MM.1S (cell line): ENCODE results near the gene ERCC3.

Source experiments
- EZH2 ChIP-seq: fragments of 300-600 bp; sonication (generic); optimal IDR thresholded peaks from 2 replicates; pipeline ENCODE3; 2017; ENCODE audit warnings: low read depth, mild to moderate bottlenecking, antibody characterized with exemption, low read length, mixed read lengths
- EZH2phosphoT487 ChIP-seq: fragments of 300-600 bp; sonication (generic); IDR thresholded peaks from 2 replicates; pipeline ENCODE4 v1.6.1; 2018; ENCODE audit warnings: antibody characterized with exemption, low read length
- TF ChIP-seq, protein P1 (sequence below): fragments of 300-600 bp; sonication (generic); IDR thresholded peaks from 2 replicates; pipeline ENCODE4 v1.5.1; 2016; ENCODE audit warnings: antibody characterized with exemption, low read length, mixed read lengths

- TF ChIP-seq, protein P1, sequence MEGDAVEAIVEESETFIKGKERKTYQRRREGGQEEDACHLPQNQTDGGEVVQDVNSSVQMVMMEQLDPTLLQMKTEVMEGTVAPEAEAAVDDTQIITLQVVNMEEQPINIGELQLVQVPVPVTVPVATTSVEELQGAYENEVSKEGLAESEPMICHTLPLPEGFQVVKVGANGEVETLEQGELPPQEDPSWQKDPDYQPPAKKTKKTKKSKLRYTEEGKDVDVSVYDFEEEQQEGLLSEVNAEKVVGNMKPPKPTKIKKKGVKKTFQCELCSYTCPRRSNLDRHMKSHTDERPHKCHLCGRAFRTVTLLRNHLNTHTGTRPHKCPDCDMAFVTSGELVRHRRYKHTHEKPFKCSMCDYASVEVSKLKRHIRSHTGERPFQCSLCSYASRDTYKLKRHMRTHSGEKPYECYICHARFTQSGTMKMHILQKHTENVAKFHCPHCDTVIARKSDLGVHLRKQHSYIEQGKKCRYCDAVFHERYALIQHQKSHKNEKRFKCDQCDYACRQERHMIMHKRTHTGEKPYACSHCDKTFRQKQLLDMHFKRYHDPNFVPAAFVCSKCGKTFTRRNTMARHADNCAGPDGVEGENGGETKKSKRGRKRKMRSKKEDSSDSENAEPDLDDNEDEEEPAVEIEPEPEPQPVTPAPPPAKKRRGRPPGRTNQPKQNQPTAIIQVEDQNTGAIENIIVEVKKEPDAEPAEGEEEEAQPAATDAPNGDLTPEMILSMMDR = no peak
- TF ChIP-seq EZH2 (no peak), EZH2phosphoT487 (no peak)
These were observed 75.2 kb downstream of the ERCC3 start for GRCh38 chr2:127218812-127219170.
